Left lung (tissue), 10 donors: ENCODE data around the gene CDH6. TPM values are rescaled to one million over a fixed set of nuclear protein-coding genes. Genes with fewer than 3 reads are reported as not detected.

Experiments
- ATAC-seq: fragments of 200-7000 bp; cut with Tn5 transposase; one replicate; pipeline ENCODE4 v1.9.1; 2020; ENCODE audit warnings: moderate library complexity
- DNase-seq, 4 donors: peaks; one replicate each; pipeline ENCODE4 v3.0.0-alpha.2; 2013 to 2020
- H3K27ac ChIP-seq, 2 donors: fragments of 200-600 bp; sonication (generic) in 1 of 2; one replicate each; pipeline versions ENCODE4 v1.5.0 to v1.8.0; 2020 to 2021
- H3K27me3 ChIP-seq, 2 donors: fragments of 200-600 bp; sonication (generic) in 1 of 2; one replicate each; pipeline versions ENCODE4 v1.5.0 to v1.8.0; 2020 to 2021
- H3K36me3 ChIP-seq, 2 donors: fragments of 200-600 bp; sonication (generic) in 1 of 2; one replicate each; pipeline versions ENCODE4 v1.5.0 to v1.8.0; 2020 to 2021
- H3K4me1 ChIP-seq, 2 donors: fragments of 200-600 bp; one replicate each; pipeline ENCODE4 v1.8.0; 2021
- H3K4me3 ChIP-seq, 2 donors: fragments of 200-600 bp; sonication (generic) in 1 of 2; one replicate each; pipeline versions ENCODE4 v1.5.0 to v1.8.0; 2020 to 2021; ENCODE audit warnings: mild to moderate bottlenecking in 1 of 2
- H3K9me3 ChIP-seq, 2 donors: fragments of 200-600 bp; sonication (generic) in 1 of 2; one replicate each; pipeline versions ENCODE4 v1.5.0 to v1.8.0; 2020 to 2021
- CTCF ChIP-seq, 2 donors: fragments of 200-600 bp; sonication (generic) in 1 of 2; IDR thresholded peaks; one replicate each; pipeline versions ENCODE4 v1.5.0 to v1.8.0; 2021; ENCODE audit warnings: antibody characterized with exemption in 2 of 2
- intact Hi-C, 2 donors: fragments of 100-400 bp; cut with DNase I; formaldehyde crosslinking; loops; one replicate each; pipeline versions ENCODE4 v1.11.2 to v1.14.2; 2022
- polyA plus RNA-seq, 6 donors: library from polyadenylated mRNA; unstranded; fragments of 120-200 nt; gene quantifications; one replicate each; pipeline ENCODE4 v1.2.1, GENCODE V29; 2013; ENCODE audit not compliant: insufficient read length in 6 of 6
- total RNA-seq, 2 donors: library from RNA; stranded (reverse); fragmentation: NEBNext Ultra II Directional; extraction: Animal tissue kit (Norgen Biotek cat#: 25700); gene quantifications; one replicate each; pipeline ENCODE4 v1.2.1, GENCODE V29; 2021
- donor health status: DM: no; HTN: yes; CAD: no.
- donor health status: DM: no; HTN: no; CAD: no.

CDH6 gene
- total and polyA plus RNA-seq, 8 donors, result 7.4 to 13.2 (median 9.1) TPM

- H3K27ac ChIP-seq, result no peak overlapping the region
- no peaks in the 10 kb centered on the region for H3K4me1 ChIP-seq
- DNase-seq (no peak), ATAC-seq (no peak)
- H3K27me3 ChIP-seq, result peaks cover 0 to 10% of the 10 kb centered on the region in 2 donors
- no peaks in the 10 kb centered on the region for H3K9me3 ChIP-seq
- TF ChIP-seq CTCF (IDR thresholded peaks at IDR 0.05), result no peak
- no peaks in the 10 kb centered on the region for H3K36me3 ChIP-seq
- intact Hi-C loops, result no loop called here
- no peak overlapping the region for H3K4me3 ChIP-seq
Observed at GRCh38 chr5:31273161-31273560, 79.7 kb downstream of the CDH6 start.

DNA sequence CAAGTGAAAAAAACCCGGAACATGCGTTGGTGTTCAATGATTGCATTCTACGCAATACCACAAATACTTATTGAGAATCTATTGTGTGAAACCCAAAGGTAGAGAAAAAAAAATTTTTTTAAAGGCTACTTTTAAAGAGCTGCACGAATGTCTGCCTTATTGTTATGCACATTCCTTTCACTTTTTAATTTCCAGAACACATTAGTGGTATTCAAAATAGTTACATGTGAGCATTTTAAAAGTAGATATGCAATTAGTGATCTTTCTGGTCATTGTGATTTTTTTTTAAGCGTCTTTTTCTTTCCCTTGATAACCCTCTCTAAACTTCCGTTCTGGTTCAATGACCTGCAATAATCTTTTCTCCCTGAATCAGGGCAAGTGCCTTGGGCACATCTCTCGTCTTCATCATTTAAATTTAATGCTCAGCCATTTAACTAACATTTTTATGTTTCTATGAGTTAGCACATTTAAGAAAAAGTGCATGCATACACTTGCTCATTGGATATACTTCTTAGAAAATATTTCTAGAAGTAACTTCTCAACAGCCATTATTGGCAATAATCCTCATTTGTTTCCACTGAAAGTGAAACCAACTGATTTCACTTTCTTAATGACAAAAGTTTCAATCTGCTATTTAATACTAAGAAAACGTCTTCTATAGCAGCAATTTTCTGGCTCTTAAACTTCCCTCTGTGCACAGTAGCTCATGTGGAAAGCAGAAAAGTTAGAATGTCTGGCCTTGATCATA is 80.3 kb downstream of the CDH6 start:
- Histone ChIP-seq H3K4me3 (no peak overlapping the region), H3K27ac (no peak overlapping the region), H3K27me3 (peaks cover 0 to 10% of the 10 kb centered on the region in 2 donors), H3K4me1 (no peaks in the 10 kb centered on the region), H3K9me3 (no peaks in the 10 kb centered on the region), H3K36me3 (no peaks in the 10 kb centered on the region)
- no peak for DNase-seq
- intact Hi-C loops, result no loop called here
- no peak for ATAC-seq
- TF ChIP-seq CTCF (IDR thresholded peaks at IDR 0.05), result no peak

DNA sequence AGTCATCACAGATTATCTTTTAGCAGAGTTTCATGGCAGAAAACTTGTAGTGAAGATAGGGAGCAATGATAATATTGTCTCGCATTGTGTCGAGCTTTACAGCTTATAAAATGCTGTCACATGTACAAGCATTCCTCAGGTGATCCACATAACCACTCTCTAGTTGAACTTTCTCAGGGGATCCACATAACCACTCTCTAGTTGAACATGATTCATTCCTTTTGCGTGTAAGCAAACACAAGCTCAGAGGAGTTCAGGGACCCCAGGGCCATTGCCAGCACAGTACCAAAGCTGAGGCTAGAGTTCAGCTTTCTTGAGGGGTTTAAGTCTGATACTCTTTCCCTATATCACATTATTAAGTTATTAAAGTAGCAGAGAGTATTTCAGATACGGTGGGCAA is 86.7 kb downstream of the CDH6 start:
- ATAC-seq, result no peak
- H3K27me3 ChIP-seq, result no peaks in the 10 kb centered on the region
- H3K27ac ChIP-seq, result no peak overlapping the region
- no peaks in the 10 kb centered on the region for H3K4me1 ChIP-seq
- DNase-seq, result no peak
- TF ChIP-seq CTCF (IDR thresholded peaks at IDR 0.05), result no peak
- no peaks in the 10 kb centered on the region for H3K36me3 ChIP-seq
- no peaks in the 10 kb centered on the region for H3K9me3 ChIP-seq
- no peak overlapping the region for H3K4me3 ChIP-seq
- intact Hi-C loops, result no loop called here

DNA sequence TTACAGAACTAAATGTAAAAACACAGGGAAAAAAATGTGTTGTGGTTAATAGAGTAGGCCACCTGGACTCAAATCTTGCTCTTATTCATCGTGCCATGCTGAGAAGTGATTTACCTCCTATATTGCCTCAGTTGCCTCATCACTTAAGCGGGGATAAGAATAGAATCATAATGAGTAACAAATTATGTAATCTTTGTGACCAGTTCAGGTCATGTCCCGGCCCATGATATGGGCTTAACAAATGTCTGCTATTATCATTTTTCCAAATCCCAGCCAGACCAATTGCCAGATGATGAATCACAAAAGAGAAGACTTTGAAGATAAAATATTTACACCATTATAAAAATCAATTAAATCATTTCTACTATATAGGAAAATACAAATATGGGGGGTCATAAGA is 89.8 kb downstream of the CDH6 start:
- intact Hi-C loops, result no loop called here
- ATAC-seq (no peak), DNase-seq (no peak)
- Histone ChIP-seq H3K4me3 (no peak overlapping the region), H3K27ac (no peak overlapping the region), H3K36me3 (no peaks in the 10 kb centered on the region), H3K9me3 (no peaks in the 10 kb centered on the region), H3K4me1 (no peaks in the 10 kb centered on the region), H3K27me3 (no peaks in the 10 kb centered on the region)
- no peak for TF ChIP-seq CTCF (IDR thresholded peaks at IDR 0.05)

DNA sequence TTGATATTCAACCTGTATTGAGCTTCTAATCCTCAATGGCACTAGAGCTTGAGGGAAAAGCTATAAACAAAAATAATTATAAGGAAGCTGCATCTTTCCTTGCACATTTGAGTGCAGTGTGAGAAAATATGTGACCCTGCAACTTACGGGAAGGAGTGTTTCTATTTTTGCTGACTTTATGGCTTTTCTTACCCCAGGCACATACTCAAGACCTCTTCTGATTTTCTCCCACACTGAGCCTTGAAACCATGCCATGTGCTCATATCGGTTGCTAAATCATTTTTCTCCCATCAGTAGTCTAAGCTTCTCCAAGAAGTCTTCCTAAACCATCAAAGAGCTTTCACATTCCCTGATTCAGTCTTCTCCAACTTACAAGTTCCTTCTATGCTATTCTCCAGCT is 91.5 kb downstream of the CDH6 start:
- intact Hi-C loops, result no loop called here
- DNase-seq, result peak in 1 of 4 donors; percentile 2

More for the DNA sequence above, 91.5 kb downstream of the CDH6 start:
- Histone ChIP-seq H3K4me1 (no peaks in the 10 kb centered on the region), H3K27ac (no peak overlapping the region), H3K27me3 (no peaks in the 10 kb centered on the region), H3K9me3 (no peaks in the 10 kb centered on the region), H3K36me3 (no peaks in the 10 kb centered on the region), H3K4me3 (no peak overlapping the region)
- TF ChIP-seq CTCF (IDR thresholded peaks at IDR 0.05), result no peak
- no peak for ATAC-seq
